Osteoblast (primary cell): ENCODE data around the gene PRPF40A. TPM values are rescaled to one million over a fixed set of nuclear protein-coding genes. Genes with fewer than 3 reads are reported as not detected.
A peak's percentile ranks its signal among the peaks of the same experiment; 100 is the strongest.

Source experiments
- DNase-seq: peaks from one replicate; pipeline ENCODE4 v3.0.0; 2011; ENCODE audit warnings: low spot score, mixed read lengths; ENCODE audit not compliant: insufficient read length; ENCODE audit errors: missing footprints
- H2AFZ ChIP-seq: 2 replicates; pipeline ENCODE4 v1.6.0; 2011; ENCODE audit warnings: mild to moderate bottlenecking, low read length
- H3K27ac ChIP-seq: 2 replicates; pipeline ENCODE4 v1.5.1; 2011; ENCODE audit warnings: mild to moderate bottlenecking, low read depth, low read length, moderate library complexity
- H3K27me3 ChIP-seq: 2 replicates; pipeline ENCODE4 v1.6.0; 2012; ENCODE audit warnings: mild to moderate bottlenecking, control low read depth, inconsistent platforms, low read length, moderate library complexity; ENCODE audit not compliant: insufficient read depth
- H3K36me3 ChIP-seq: 2 replicates; pipeline ENCODE4 v1.5.1; 2011; ENCODE audit warnings: mild to moderate bottlenecking, low read length, control low read depth, moderate library complexity; ENCODE audit not compliant: insufficient read depth
- H3K4me1 ChIP-seq: 2 replicates; pipeline ENCODE4 v1.5.1; 2011; ENCODE audit warnings: mild to moderate bottlenecking, low read length, control low read depth, moderate library complexity; ENCODE audit not compliant: insufficient read depth
- H3K4me2 ChIP-seq: 2 replicates; pipeline ENCODE4 v1.6.0; 2011; ENCODE audit warnings: mild to moderate bottlenecking, low read length; ENCODE audit not compliant: insufficient read depth
- H3K4me3 ChIP-seq: fragments of 200-600 bp; sonication (generic); 3 replicates; pipeline ENCODE4 v1.5.1; 2012; ENCODE audit warnings: mild to moderate bottlenecking, low read length, inconsistent platforms; ENCODE audit not compliant: insufficient read depth
- H3K79me2 ChIP-seq: 2 replicates; pipeline ENCODE4 v1.6.0; 2012; ENCODE audit warnings: mild to moderate bottlenecking, low read length, control low read depth, inconsistent platforms; ENCODE audit not compliant: insufficient read depth
- H3K9me3 ChIP-seq: 2 replicates; pipeline ENCODE4 v1.5.1; 2011; ENCODE audit warnings: low read depth, low read length, control low read depth
- H4K20me1 ChIP-seq: 2 replicates; pipeline ENCODE4 v1.6.0; 2012; ENCODE audit warnings: mild to moderate bottlenecking, low read length, control low read depth; ENCODE audit not compliant: insufficient read depth
- CTCF ChIP-seq: IDR thresholded peaks from 2 replicates; pipeline ENCODE4 v1.5.1; 2011; ENCODE audit warnings: mild to moderate bottlenecking, low read depth, low read length, moderate library complexity; ENCODE audit errors: extremely low read depth
- total RNA-seq: library from RNA; depleted of rRNA; stranded (reverse); fragments of >200 nt; gene quantifications from 2 replicates; pipeline ENCODE4 v1.2.3, GENCODE V29; 2012

The PRPF40A gene
- total RNA-seq, 1 donor = 109 TPM

- H3K27ac ChIP-seq = no peak overlapping the region
- DNase-seq = peak; percentile 50
- H3K36me3 ChIP-seq = peaks cover 22% of the 10 kb centered on the region
- no peak for TF ChIP-seq CTCF
- no peaks in the 10 kb centered on the region for H4K20me1 ChIP-seq
- H3K9me3 ChIP-seq = no peaks in the 10 kb centered on the region
- H3K4me2 ChIP-seq = no peak overlapping the region
- peaks cover 45% of the 10 kb centered on the region for H3K79me2 ChIP-seq
- H3K4me1 ChIP-seq = no peaks in the 10 kb centered on the region
- no peak overlapping the region for H3K4me3 ChIP-seq
- H2AFZ ChIP-seq = no peak overlapping the region
- H3K27me3 ChIP-seq = no peaks in the 10 kb centered on the region
Observed at GRCh38 chr2:152682663-152683062, 34.6 kb downstream of the PRPF40A start.

GRCh38 chr2:152678808-152679207 is 38.5 kb downstream of the PRPF40A start:
- Histone ChIP-seq H3K9me3 (no peaks in the 10 kb centered on the region), H3K36me3 (peaks cover 35% of the 10 kb centered on the region), H2AFZ (no peak overlapping the region), H4K20me1 (no peaks in the 10 kb centered on the region), H3K4me3 (no peak overlapping the region), H3K27me3 (no peaks in the 10 kb centered on the region), H3K27ac (no peak overlapping the region), H3K4me2 (no peak overlapping the region), H3K79me2 (peaks cover 13% of the 10 kb centered on the region), H3K4me1 (no peaks in the 10 kb centered on the region)
- no peak for TF ChIP-seq CTCF
- no peak for DNase-seq

- Histone ChIP-seq H3K9me3 (no peaks in the 10 kb centered on the region), H2AFZ (no peak overlapping the region), H3K4me1 (no peaks in the 10 kb centered on the region), H3K36me3 (peaks cover 58% of the 10 kb centered on the region), H3K79me2 (no peaks in the 10 kb centered on the region), H3K27ac (no peak overlapping the region), H4K20me1 (no peaks in the 10 kb centered on the region), H3K27me3 (no peaks in the 10 kb centered on the region), H3K4me3 (no peak overlapping the region), H3K4me2 (no peak overlapping the region)
- no peak for DNase-seq
- no peak for TF ChIP-seq CTCF
Observed at GRCh38 chr2:152676461-152676860, 40.8 kb downstream of the PRPF40A start.

GRCh38 chr2:152674334-152674733 is 42.9 kb downstream of the PRPF40A start:
- Histone ChIP-seq H3K79me2 (no peaks in the 10 kb centered on the region), H2AFZ (no peak overlapping the region), H3K36me3 (peaks cover 66% of the 10 kb centered on the region), H3K27ac (no peak overlapping the region), H3K9me3 (no peaks in the 10 kb centered on the region), H3K4me3 (no peak overlapping the region), H3K4me2 (no peak overlapping the region), H4K20me1 (no peaks in the 10 kb centered on the region), H3K27me3 (no peaks in the 10 kb centered on the region), H3K4me1 (no peaks in the 10 kb centered on the region)
- DNase-seq = no peak
- no peak for TF ChIP-seq CTCF
